H1 (cell line): Measurements from ENCODE around the gene DNASE1L1. TPM values are rescaled to one million over a fixed set of nuclear protein-coding genes. Genes with fewer than 3 reads are reported as not detected.

Experiments used
- CTCF ChIA-PET: fragments of 300-600 bp; sonication (Branson Sonifier 250); formaldehyde crosslinking; loops from one replicate; lab custom pipeline; 2021; ENCODE audit not compliant: partially characterized antibody; lab: Charles Lee
- POLR2A ChIA-PET: fragments of 300-600 bp; sonication (Branson Sonifier 250); formaldehyde crosslinking; loops from one replicate; lab custom pipeline; 2021; ENCODE audit warnings: inconsistent platforms; ENCODE audit not compliant: partially characterized antibody; lab: Charles Lee
- DNase-seq, 2 experiments: peaks; one replicate each; pipeline versions ENCODE4 v3.0.0 to v3.0.0-alpha.2; 2010 to 2022; ENCODE audit warnings: low spot score in 2 of 2, low read depth in 1 of 2, mixed read lengths in 1 of 2
- FAIRE-seq: peaks from 2 replicates; lab custom pipeline; 2011; peaks lifted over from hg19 to GRCh38; lab: Jason Lieb, UNC
- H2AFZ ChIP-seq: 2 replicates; pipeline ENCODE4 v1.8.1; 2012; ENCODE audit warnings: low read length, inconsistent platforms
- H2AK5ac ChIP-seq: 2 replicates; pipeline ENCODE4 v1.6.1; 2013; ENCODE audit warnings: low read depth, low read length
- H2BK120ac ChIP-seq: replicated peaks from 2 replicates; pipeline ENCODE3; 2013; ENCODE audit warnings: low read depth, low read length, inconsistent platforms
- H2BK12ac ChIP-seq: 2 replicates; pipeline ENCODE4 v1.6.1; 2013; ENCODE audit warnings: low read depth, low read length
- H2BK15ac ChIP-seq: 2 replicates; pipeline ENCODE4 v1.6.1; 2013; ENCODE audit warnings: low read length
- H2BK20ac ChIP-seq: 2 replicates; pipeline ENCODE4 v1.6.1; 2013; ENCODE audit warnings: low read length
- H2BK5ac ChIP-seq: 2 replicates; pipeline ENCODE4 v1.6.1; 2013; ENCODE audit warnings: low read depth, low read length
- H3K14ac ChIP-seq: 2 replicates; pipeline ENCODE4 v1.6.1; 2013; ENCODE audit warnings: inconsistent platforms; ENCODE audit not compliant: insufficient read length
- H3K18ac ChIP-seq: 2 replicates; pipeline ENCODE4 v1.6.1; 2013; ENCODE audit warnings: low read length; ENCODE audit errors: extremely low read depth
- H3K23ac ChIP-seq: 2 replicates; pipeline ENCODE4 v1.6.1; 2013; ENCODE audit warnings: inconsistent platforms; ENCODE audit not compliant: insufficient read length
- H3K23me2 ChIP-seq: 2 replicates; pipeline ENCODE4 v1.6.1; 2013; ENCODE audit warnings: low read depth, low read length
- H3K27ac ChIP-seq: 2 replicates; pipeline ENCODE4 v1.6.1; 2011; ENCODE audit warnings: low read depth, low read length, inconsistent platforms
- H3K27me3 ChIP-seq, 4 experiments: replicated peaks in 1 of 4; 1 replicate in 1 of 4; 2 replicates in 3 of 4; pipeline versions ENCODE4 v1.6.1 to v1.8.1; 2011 to 2013; ENCODE audit warnings: low read length in 3 of 4, mild to moderate bottlenecking in 3 of 4, inconsistent platforms in 2 of 4, mixed read lengths in 2 of 4, moderate library complexity in 1 of 4; ENCODE audit not compliant: control insufficient read depth in 3 of 4, insufficient read depth in 3 of 4; ENCODE audit errors: extremely low read depth in 1 of 4
- H3K36me3 ChIP-seq, 4 experiments: 2 replicates each; pipeline versions ENCODE4 v1.6.1 to v1.8.1; 2011 to 2013; ENCODE audit warnings: mild to moderate bottlenecking in 4 of 4, low read length in 3 of 4, moderate library complexity in 2 of 4, control low read depth in 1 of 4, inconsistent platforms in 1 of 4; ENCODE audit not compliant: insufficient read depth in 4 of 4, control insufficient read depth in 2 of 4
- H3K4ac ChIP-seq: replicated peaks from 2 replicates; pipeline ENCODE3; 2013; ENCODE audit warnings: low read length, low read depth, mixed read lengths, inconsistent platforms; ENCODE audit not compliant: insufficient read length
- H3K4me1 ChIP-seq, 4 experiments: replicated peaks in 1 of 4; 1 replicate in 1 of 4; 2 replicates in 3 of 4; pipeline versions ENCODE4 v1.6.1 to v1.8.1; 2011 to 2013; ENCODE audit warnings: low read length in 3 of 4, inconsistent platforms in 2 of 4, mixed read lengths in 1 of 4; ENCODE audit not compliant: insufficient read depth in 4 of 4, control insufficient read depth in 3 of 4
- H3K4me2 ChIP-seq, 2 experiments: 2 replicates each; pipeline versions ENCODE4 v1.6.1 to v1.8.1; 2011 to 2013; ENCODE audit warnings: low read depth in 2 of 2, low read length in 2 of 2, control low read depth in 1 of 2, inconsistent platforms in 1 of 2, mild to moderate bottlenecking in 1 of 2; ENCODE audit not compliant: insufficient read depth in 1 of 2
- H3K4me3 ChIP-seq, 4 experiments: fragments of 200-600, 300-600 bp in 1 of 4; sonication (generic), shearing (Covaris generic), sonication (Bioruptor Twin) in 1 of 4; 2 replicates each; pipeline versions ENCODE4 v1.5.1 to v1.8.1; 2011 to 2016; ENCODE audit warnings: low read length in 4 of 4, low read depth in 3 of 4, control low read depth in 2 of 4, inconsistent platforms in 2 of 4, mild to moderate bottlenecking in 2 of 4, mixed read lengths in 1 of 4, moderate library complexity in 1 of 4; ENCODE audit not compliant: insufficient read depth in 2 of 4; ENCODE audit errors: extremely low read depth in 1 of 4
- H3K56ac ChIP-seq: replicated peaks from 2 replicates; pipeline ENCODE3; 2013; ENCODE audit warnings: low read depth, mild to moderate bottlenecking, mixed read lengths, low read length, inconsistent platforms; ENCODE audit not compliant: insufficient read length
- H3K79me1 ChIP-seq: 2 replicates; pipeline ENCODE4 v1.6.1; 2013; ENCODE audit warnings: low read depth, low read length, control low read depth
- H3K79me2 ChIP-seq, 2 experiments: 2 replicates each; pipeline versions ENCODE4 v1.6.1 to v1.8.1; 2012 to 2013; ENCODE audit warnings: low read length in 2 of 2, mild to moderate bottlenecking in 2 of 2, inconsistent platforms in 1 of 2; ENCODE audit not compliant: insufficient read depth in 2 of 2, control insufficient read depth in 1 of 2
- H3K9ac ChIP-seq, 4 experiments: replicated peaks in 1 of 4; 1 replicate in 1 of 4; 2 replicates in 3 of 4; pipeline versions ENCODE4 v1.6.1 to v1.8.1; 2011 to 2013; ENCODE audit warnings: low read depth in 3 of 4, low read length in 3 of 4, control low read depth in 2 of 4, mild to moderate bottlenecking in 2 of 4, moderate library complexity in 2 of 4, inconsistent platforms in 1 of 4; ENCODE audit errors: extremely low read depth in 1 of 4
- H3K9me3 ChIP-seq, 2 experiments: 2 replicates each; pipeline versions ENCODE4 v1.6.1 to v1.8.1; 2012 to 2013; ENCODE audit warnings: mild to moderate bottlenecking in 2 of 2, moderate library complexity in 2 of 2, control low read depth in 1 of 2, inconsistent platforms in 1 of 2, low read depth in 1 of 2, low read length in 1 of 2, mixed read lengths in 1 of 2; ENCODE audit not compliant: insufficient read depth in 2 of 2
- H4K20me1 ChIP-seq, 2 experiments: replicated peaks in 1 of 2; 2 replicates each; pipeline versions ENCODE3 to v1.8.1; 2011 to 2013; ENCODE audit warnings: inconsistent platforms in 2 of 2, low read length in 2 of 2, mild to moderate bottlenecking in 1 of 2; ENCODE audit not compliant: insufficient read depth in 2 of 2, control insufficient read depth in 1 of 2
- H4K5ac ChIP-seq: 2 replicates; pipeline ENCODE4 v1.6.1; 2013; ENCODE audit warnings: low read length, low read depth, mixed read lengths, inconsistent platforms; ENCODE audit not compliant: insufficient read length
- H4K8ac ChIP-seq: 2 replicates; pipeline ENCODE4 v1.8.0; 2013; ENCODE audit warnings: mild to moderate bottlenecking, moderate library complexity, low read length, inconsistent platforms; ENCODE audit not compliant: insufficient read depth; ENCODE audit errors: extremely low read depth
- H4K91ac ChIP-seq: replicated peaks from 2 replicates; pipeline ENCODE3; 2013; ENCODE audit warnings: low read length, mixed read lengths, inconsistent platforms; ENCODE audit not compliant: insufficient read length
- CREB1 ChIP-seq: IDR thresholded peaks from 2 replicates; pipeline ENCODE4 v1.6.1; 2012; ENCODE audit warnings: inconsistent platforms
- CTCF ChIP-seq, 3 experiments: IDR thresholded peaks; 1 replicate in 2 of 3; 2 replicates in 1 of 3; pipeline versions ENCODE4 v1.5.1 to v1.6.1; 2011; ENCODE audit warnings: low read length in 3 of 3, mild to moderate bottlenecking in 3 of 3, inconsistent platforms in 2 of 3, low read depth in 1 of 3, moderate library complexity in 1 of 3; ENCODE audit not compliant: insufficient read depth in 1 of 3; ENCODE audit errors: control extremely low read depth in 1 of 3
- HDAC2 ChIP-seq, 2 experiments: fragments of 300-600 bp in 1 of 2; sonication (generic) in 1 of 2; IDR thresholded peaks; 2 replicates each; pipeline ENCODE4 v1.6.1; 2011 to 2012; ENCODE audit warnings: low read depth in 2 of 2, low read length in 2 of 2, mild to moderate bottlenecking in 2 of 2, moderate library complexity in 2 of 2, borderline replicate concordance in 1 of 2, inconsistent platforms in 1 of 2
- RAD21 ChIP-seq, 2 experiments: IDR thresholded peaks in 1 of 2; conservative IDR thresholded peaks in 1 of 2; 2 replicates each; pipeline ENCODE4 v1.6.1; 2011; ENCODE audit warnings: low read depth in 2 of 2, low read length in 2 of 2, improper control_type of control experiment in 1 of 2, inconsistent platforms in 1 of 2, mild to moderate bottlenecking in 1 of 2, moderate library complexity in 1 of 2
- TAF1 ChIP-seq: IDR thresholded peaks from 2 replicates; pipeline ENCODE4 v1.6.1; 2011; ENCODE audit warnings: mild to moderate bottlenecking, low read depth, low read length
- TAF7 ChIP-seq: optimal IDR thresholded peaks from 2 replicates; pipeline ENCODE3; 2011; ENCODE audit warnings: low read depth, mild to moderate bottlenecking, inconsistent platforms, low read length, moderate library complexity, borderline replicate concordance
- WGBS, 2 experiments: shearing (Covaris generic) in 1 of 2; methylation state at CpG; one replicate each; pipeline versions ENCODE4 v1.1.6 to v1.1.7; 2013 to 2015; ENCODE audit warnings: low lambda C conversion rate in 2 of 2, mixed read lengths in 2 of 2, inconsistent platforms in 1 of 2, low coverage in 1 of 2, missing lambda C conversion rate in 1 of 2; ENCODE audit not compliant: insufficient replicate concordance in 2 of 2, insufficient coverage in 1 of 2, insufficient read length in 1 of 2; ENCODE audit errors: extremely low coverage in 1 of 2, missing lambda C conversion rate in 1 of 2; 5-methylcytosine and 5-hydroxymethylcytosine counted together
- polyA plus RNA-seq, 7 experiments: library from polyadenylated mRNA; depleted of rRNA in 3 of 7; stranded (reverse) in 5 of 7; unstranded in 2 of 7; fragments of >200 nt in 5 of 7; fragments of 200-250 nt in 2 of 7; gene quantifications; 1 replicate in 5 of 7; 2 replicates in 1 of 7; 4 replicates in 1 of 7; pipeline versions ENCODE4 v1.2.1 to v1.2.3, GENCODE V29; 2011 to 2013; ENCODE audit warnings: missing spikeins in 2 of 7, mixed read lengths in 2 of 7
- total RNA-seq: library from RNA; stranded (reverse); fragmentation: NEBNext Ultra II Directional; extraction: Animal tissue kit (Norgen Biotek cat#: 25700); gene quantifications from 2 replicates; pipeline ENCODE4 v1.2.1, GENCODE V29; 2021

Gene DNASE1L1
- total and polyA plus RNA-seq, 2 of the 8 experiments (the other 6 are each of a cell fraction or from before 2014, with no cell fraction given) = 8.7 to 30.0 TPM

GRCh38 chrX:154374313-154375155 is 34.5 kb downstream of the DNASE1L1 start, which contains the start of gene FLNA:
TSS of gene FLNA (minus strand) at chrX:154374634. CDS start at chrX:154371245, 3,389 bp downstream.
- H3K27me3 ChIP-seq = peaks cover 0 to 3% (median 0%) of the 10 kb centered on the region in 4 experiments; a peak in 2 of 7 replicates
- no peak within 1 kb of the TSS for H3K14ac ChIP-seq
- H4K91ac ChIP-seq = peak within 1 kb of the TSS; percentile 97
- no peak within 1 kb of the TSS for H2AFZ ChIP-seq
- peak within 1 kb of the TSS; percentile 66; the same call in 1 of the 2 replicates for H2BK5ac ChIP-seq
- no peak within 1 kb of the TSS for H3K56ac ChIP-seq
- no peak for FAIRE-seq
- H3K4me3 ChIP-seq = peak within 1 kb of the TSS in 3 of 4 experiments; percentile 12 to 55 (median 29); a peak in 6 of 8 replicates
- H2BK15ac ChIP-seq = no peak within 1 kb of the TSS
- H3K23me2 ChIP-seq = peaks cover 5% of the 10 kb centered on the region; the same call in 1 of the 2 replicates
- H3K36me3 ChIP-seq = peaks cover 0 to 4% (median 0%) of the 10 kb centered on the region in 4 experiments; a peak in 1 of 8 replicates
- H3K4me2 ChIP-seq = peak within 1 kb of the TSS; percentile 45 to 65
- no peak within 1 kb of the TSS for H3K27ac ChIP-seq
- H3K18ac ChIP-seq = peak within 1 kb of the TSS; percentile 60
- no peaks in the 10 kb centered on the region for H3K9me3 ChIP-seq
- peak within 1 kb of the TSS; percentile 75; the same call in 1 of the 2 replicates for H2BK12ac ChIP-seq
- no peak within 1 kb of the TSS; the same call in 1 of the 2 replicates for H4K8ac ChIP-seq
- peak within 1 kb of the TSS in 1 of 4 experiments; percentile 13; a peak in 3 of 7 replicates for H3K9ac ChIP-seq
- peak within 1 kb of the TSS; percentile 67; the same call in 1 of the 2 replicates for H2AK5ac ChIP-seq
- H3K4me1 ChIP-seq = peaks cover 0 to 15% (median 9%) of the 10 kb centered on the region in 4 experiments; a peak in 6 of 7 replicates
- peak within 1 kb of the TSS; percentile 72 for H2BK120ac ChIP-seq
- 5% methylated on average over 15 of the region's 95 CpGs; no CpG with 5 or more reads in 1 of the 2 experiments for WGBS, 2 experiments
- H3K23ac ChIP-seq = no peak within 1 kb of the TSS
- no peaks in the 10 kb centered on the region for H3K79me1 ChIP-seq
- peak within 1 kb of the TSS; percentile 15 for H4K5ac ChIP-seq
- no peaks in the 10 kb centered on the region for H4K20me1 ChIP-seq
- peak within 1 kb of the TSS; percentile 97; the same call in 1 of the 2 replicates for H2BK20ac ChIP-seq
- peak in 1 of 2 experiments; percentile 61 for DNase-seq
- POLR2A ChIA-PET = interaction anchor here (1.1 to 5.7 kb wide), 10 partner anchors 9 to 142 kb away, joined by 3 to 96 read pairs (median 6); partner anchors contain the start of genes FAM3A and RPL10
- H3K79me2 ChIP-seq = peaks cover 3 to 16% of the 10 kb centered on the region in 2 experiments; a peak in 3 of 4 replicates
- peak within 1 kb of the TSS; percentile 38 for H3K4ac ChIP-seq
- CTCF ChIA-PET = interaction anchor here (0.7 to 2.6 kb wide), 10 partner anchors 9 to 160 kb away, joined by 3 to 29 read pairs (median 4); partner anchors contain the start of genes DNASE1L1 and RPL10
- TF ChIP-seq TAF7 = peak; percentile 36
- peak in 1 of 3 experiments; percentile 25; a peak in 1 of 4 replicates for TF ChIP-seq CTCF (IDR thresholded peaks at IDR 0.05; ENCODE audit: control extremely low read depth in 1 of 3, insufficient read depth in 1 of 3, low read depth in 1 of 3, low read length in 3 of 3)
- TF ChIP-seq RAD21 (IDR thresholded peaks at IDR 0.05 in 1 of 2, conservative IDR thresholded peaks at IDR 0.05 in 1 of 2; ENCODE audit: low read depth in 2 of 2, low read length in 2 of 2) = peak in 1 of 2 experiments; percentile 23; a peak in 1 of 4 replicates
- TF ChIP-seq HDAC2 (IDR thresholded peaks at IDR 0.05; ENCODE audit: borderline replicate concordance in 1 of 2, low read depth in 2 of 2, low read length in 2 of 2) = no peak
- peak; percentile 57; the same call in 1 of the 2 replicates for TF ChIP-seq CREB1
- no peak for TF ChIP-seq TAF1
